ENCODE measurements around the gene PLCG1.

DNA sequence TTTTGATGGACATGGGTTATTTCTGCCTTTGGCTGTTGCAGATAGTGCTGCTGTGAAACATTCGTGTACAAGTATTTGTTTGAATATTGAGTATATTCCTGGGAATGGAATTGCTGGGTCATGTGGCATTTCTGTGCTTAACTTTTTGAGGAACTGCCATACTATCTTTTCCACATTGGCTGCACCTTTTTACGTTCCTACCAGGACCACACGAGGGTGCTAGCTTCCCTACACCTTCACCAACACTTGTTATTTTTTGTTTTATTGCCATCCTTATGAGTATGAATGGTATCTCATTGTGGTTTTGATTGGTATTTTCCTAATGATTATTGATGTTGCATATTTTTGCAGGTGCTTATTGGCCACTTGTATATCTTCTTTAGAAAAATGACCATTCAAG, 47.8 kb upstream of the PLCG1 start:
- TF ChIP-seq, protein P1, sequence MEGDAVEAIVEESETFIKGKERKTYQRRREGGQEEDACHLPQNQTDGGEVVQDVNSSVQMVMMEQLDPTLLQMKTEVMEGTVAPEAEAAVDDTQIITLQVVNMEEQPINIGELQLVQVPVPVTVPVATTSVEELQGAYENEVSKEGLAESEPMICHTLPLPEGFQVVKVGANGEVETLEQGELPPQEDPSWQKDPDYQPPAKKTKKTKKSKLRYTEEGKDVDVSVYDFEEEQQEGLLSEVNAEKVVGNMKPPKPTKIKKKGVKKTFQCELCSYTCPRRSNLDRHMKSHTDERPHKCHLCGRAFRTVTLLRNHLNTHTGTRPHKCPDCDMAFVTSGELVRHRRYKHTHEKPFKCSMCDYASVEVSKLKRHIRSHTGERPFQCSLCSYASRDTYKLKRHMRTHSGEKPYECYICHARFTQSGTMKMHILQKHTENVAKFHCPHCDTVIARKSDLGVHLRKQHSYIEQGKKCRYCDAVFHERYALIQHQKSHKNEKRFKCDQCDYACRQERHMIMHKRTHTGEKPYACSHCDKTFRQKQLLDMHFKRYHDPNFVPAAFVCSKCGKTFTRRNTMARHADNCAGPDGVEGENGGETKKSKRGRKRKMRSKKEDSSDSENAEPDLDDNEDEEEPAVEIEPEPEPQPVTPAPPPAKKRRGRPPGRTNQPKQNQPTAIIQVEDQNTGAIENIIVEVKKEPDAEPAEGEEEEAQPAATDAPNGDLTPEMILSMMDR (IDR thresholded peaks at IDR 0.05; ENCODE audit: low read depth, low read length, poor library complexity, severe bottlenecking): no peak
- TF ChIP-seq EZH2phosphoT487 (IDR thresholded peaks at IDR 0.05; ENCODE audit: borderline replicate concordance, low read length): no peak

All from DOHH2 (cell line).